ENCODE measurements around the gene RENBP.

- TF ChIP-seq CTCF (IDR thresholded peaks at IDR 0.05) (no peak), CHD2 (IDR thresholded peaks at IDR 0.05; ENCODE audit: low read length, partially characterized antibody) (no peak), ELF1 (IDR thresholded peaks at IDR 0.05) (no peak), YY1 (IDR thresholded peaks at IDR 0.05; ENCODE audit: low read depth) (no peak), RCOR1 (IDR thresholded peaks at IDR 0.05; ENCODE audit: low read length) (no peak), POLR2AphosphoS5 (IDR thresholded peaks at IDR 0.05; ENCODE audit: low read depth, low read length) (no peak), PBX3 (IDR thresholded peaks at IDR 0.05) (no peak), EP300 (IDR thresholded peaks at IDR 0.05; ENCODE audit: borderline replicate concordance in 1 of 2, low read depth in 1 of 2, low read length in 1 of 2) (no peak), GABPA (IDR thresholded peaks at IDR 0.05; ENCODE audit: low read depth) (no peak), FOXM1 (IDR thresholded peaks at IDR 0.05; ENCODE audit: low read depth) (no peak), USF2 (IDR thresholded peaks at IDR 0.05; ENCODE audit: borderline replicate concordance, low read depth, low read length) (no peak), TAF1 (IDR thresholded peaks at IDR 0.05; ENCODE audit: borderline replicate concordance, low read depth, low read length) (no peak), SIN3A (IDR thresholded peaks at IDR 0.05; ENCODE audit: borderline replicate concordance, low read depth, low read length) (no peak)
These were observed 44.0 kb upstream of the RENBP start for GRCh38 chrX:153988493-153988892.

All from SK-N-SH (cell line).